H9 (cell line): ENCODE results near the gene ZNF202. TPM values are rescaled to one million over a fixed set of nuclear protein-coding genes. Genes with fewer than 3 reads are reported as not detected.

Experiments
- DNase-seq: peaks from one replicate; pipeline ENCODE4 v3.0.0-alpha.2; 2017
- H2AFZ ChIP-seq: one replicate; pipeline ENCODE4 v1.6.1; 2013; ENCODE audit warnings: mild to moderate bottlenecking, low read length, control low read depth, moderate library complexity
- H2AK5ac ChIP-seq: 2 replicates; pipeline ENCODE4 v1.6.1; 2013; ENCODE audit warnings: low read length, control low read depth, mixed read lengths; ENCODE audit not compliant: insufficient read length
- H2BK120ac ChIP-seq: one replicate; pipeline ENCODE4 v1.6.1; 2013; ENCODE audit warnings: low read depth, mild to moderate bottlenecking, low read length, control low read depth, inconsistent platforms; ENCODE audit not compliant: poor library complexity, severe bottlenecking
- H2BK12ac ChIP-seq: 2 replicates; pipeline ENCODE4 v1.6.1; 2013; ENCODE audit warnings: low read length, control low read depth, mixed read lengths, low read depth; ENCODE audit not compliant: insufficient read length
- H2BK15ac ChIP-seq: 2 replicates; pipeline ENCODE4 v1.6.1; 2013; ENCODE audit warnings: low read depth, low read length, control low read depth
- H2BK20ac ChIP-seq: one replicate; pipeline ENCODE4 v1.6.1; 2013; ENCODE audit warnings: low read depth, mild to moderate bottlenecking, low read length, control low read depth, inconsistent platforms; ENCODE audit not compliant: poor library complexity, severe bottlenecking
- H2BK5ac ChIP-seq: 2 replicates; pipeline ENCODE4 v1.6.1; 2013; ENCODE audit warnings: low read length, control low read depth, mixed read lengths; ENCODE audit not compliant: insufficient read length
- H3K14ac ChIP-seq: 2 replicates; pipeline ENCODE4 v1.6.1; 2013; ENCODE audit warnings: low read length, control low read depth; ENCODE audit not compliant: insufficient read depth
- H3K18ac ChIP-seq: 2 replicates; pipeline ENCODE4 v1.6.1; 2013; ENCODE audit warnings: low read depth, mild to moderate bottlenecking, mixed read lengths, low read length, control low read depth; ENCODE audit not compliant: insufficient read length
- H3K23ac ChIP-seq: 2 replicates; pipeline ENCODE4 v1.6.1; 2013; ENCODE audit warnings: low read length, control low read depth, mixed read lengths, low read depth; ENCODE audit not compliant: insufficient read length
- H3K23me2 ChIP-seq: 2 replicates; pipeline ENCODE4 v1.6.1; 2013; ENCODE audit warnings: low read depth, mild to moderate bottlenecking, mixed read lengths, low read length, control low read depth; ENCODE audit not compliant: insufficient read length, poor library complexity, severe bottlenecking
- H3K27ac ChIP-seq: 2 replicates; pipeline ENCODE4 v1.5.1; 2013; ENCODE audit warnings: low read length, control low read depth, mixed read lengths, low read depth; ENCODE audit not compliant: insufficient read length
- H3K27me3 ChIP-seq: 2 replicates; pipeline ENCODE4 v1.6.1; 2013; ENCODE audit warnings: low read length, control low read depth, inconsistent platforms; ENCODE audit not compliant: insufficient read depth
- H3K4ac ChIP-seq: 2 replicates; pipeline ENCODE4 v1.6.1; 2013; ENCODE audit warnings: low read depth, mild to moderate bottlenecking, control low read depth, inconsistent platforms, low read length, moderate library complexity
- H3K4me1 ChIP-seq: 2 replicates; pipeline ENCODE4 v1.6.1; 2013; ENCODE audit warnings: low read length, control low read depth, inconsistent platforms; ENCODE audit not compliant: insufficient read depth
- H3K4me2 ChIP-seq: 2 replicates; pipeline ENCODE4 v1.6.1; 2013; ENCODE audit warnings: low read length, control low read depth, mixed read lengths; ENCODE audit not compliant: insufficient read length, insufficient read depth
- H3K56ac ChIP-seq: 2 replicates; pipeline ENCODE4 v1.6.1; 2013; ENCODE audit warnings: low read depth, mild to moderate bottlenecking, mixed read lengths, low read length, control low read depth; ENCODE audit not compliant: insufficient read length
- H3K79me1 ChIP-seq: 2 replicates; pipeline ENCODE4 v1.6.1; 2013; ENCODE audit warnings: low read depth, mild to moderate bottlenecking, moderate library complexity, low read length, control low read depth, inconsistent platforms; ENCODE audit not compliant: insufficient read depth, poor library complexity, severe bottlenecking
- H3K79me2 ChIP-seq: 2 replicates; pipeline ENCODE4 v1.6.1; 2013; ENCODE audit warnings: low read length, control low read depth, inconsistent platforms; ENCODE audit not compliant: insufficient read depth
- H3K9ac ChIP-seq: 2 replicates; pipeline ENCODE4 v1.6.1; 2013; ENCODE audit warnings: low read length, control low read depth, mixed read lengths; ENCODE audit not compliant: insufficient read length; ENCODE audit errors: extremely low read depth
- H3K9me3 ChIP-seq: one replicate; pipeline ENCODE4 v1.6.1; 2013; ENCODE audit warnings: low read depth, low read length, inconsistent platforms; ENCODE audit not compliant: control insufficient read depth
- H3T11ph ChIP-seq: one replicate; pipeline ENCODE4 v1.6.1; 2013; ENCODE audit warnings: mild to moderate bottlenecking, low read length, control low read depth, inconsistent platforms
- H4K20me1 ChIP-seq: one replicate; pipeline ENCODE4 v1.6.1; 2013; ENCODE audit not compliant: control insufficient read depth, insufficient read length, insufficient read depth
- H4K5ac ChIP-seq: 2 replicates; pipeline ENCODE4 v1.6.1; 2013; ENCODE audit warnings: low read depth, mild to moderate bottlenecking, mixed read lengths, low read length, control low read depth; ENCODE audit not compliant: insufficient read length
- H4K8ac ChIP-seq: replicated peaks from 2 replicates; pipeline ENCODE4 v1.6.1; 2013; ENCODE audit warnings: low read length, control low read depth, mixed read lengths, low read depth; ENCODE audit not compliant: insufficient read length
- H4K91ac ChIP-seq: 2 replicates; pipeline ENCODE4 v1.6.1; 2013; ENCODE audit warnings: low read depth, mild to moderate bottlenecking, moderate library complexity, mixed read lengths, low read length, control low read depth; ENCODE audit not compliant: insufficient read length
- H3K27ac Mint-ChIP-seq, 3 experiments: 2 replicates in 2 of 3; 3 replicates in 1 of 3; pipeline ENCODE4 v1.8.0; 2020 to 2021; ENCODE audit warnings: mixed read lengths in 3 of 3, mild to moderate bottlenecking in 1 of 3, moderate library complexity in 1 of 3
- H3K27me3 Mint-ChIP-seq: 2 replicates; pipeline ENCODE4 v1.8.0; 2021; ENCODE audit warnings: low read depth, mild to moderate bottlenecking, moderate library complexity, mixed read lengths
- H3K36me3 Mint-ChIP-seq, 3 experiments: 2 replicates in 2 of 3; 3 replicates in 1 of 3; pipeline ENCODE4 v1.8.0; 2020 to 2021; ENCODE audit warnings: low read depth in 3 of 3, mixed read lengths in 3 of 3; ENCODE audit not compliant: insufficient read depth in 1 of 3
- H3K4me1 Mint-ChIP-seq, 2 experiments: 2 replicates each; pipeline ENCODE4 v1.8.0; 2020; ENCODE audit warnings: mixed read lengths in 2 of 2
- H3K4me3 Mint-ChIP-seq, 2 experiments: 2 replicates in 1 of 2; 3 replicates in 1 of 2; pipeline ENCODE4 v1.8.0; 2020 to 2021; ENCODE audit warnings: mild to moderate bottlenecking in 2 of 2, mixed read lengths in 2 of 2, moderate library complexity in 1 of 2
- H3K9me3 Mint-ChIP-seq, 2 experiments: 2 replicates in 1 of 2; 3 replicates in 1 of 2; pipeline ENCODE4 v1.8.0; 2020; ENCODE audit warnings: mild to moderate bottlenecking in 2 of 2, mixed read lengths in 2 of 2, moderate library complexity in 1 of 2
- total RNA-seq: library from RNA; stranded (reverse); gene quantifications from 2 replicates; pipeline ENCODE4 v1.2.1, GENCODE V29; 2021
- TF ChIP-seq, protein P1 (sequence below): fragments of 200-600 bp; sonication (generic); conservative IDR thresholded peaks from 3 replicates; pipeline ENCODE4 v1.8.0; 2021; ENCODE audit warnings: antibody characterized with exemption, mild to moderate bottlenecking

The ZNF202 gene
- total RNA-seq, 1 experiment from 2014 or later, result 49.2 TPM

DNA sequence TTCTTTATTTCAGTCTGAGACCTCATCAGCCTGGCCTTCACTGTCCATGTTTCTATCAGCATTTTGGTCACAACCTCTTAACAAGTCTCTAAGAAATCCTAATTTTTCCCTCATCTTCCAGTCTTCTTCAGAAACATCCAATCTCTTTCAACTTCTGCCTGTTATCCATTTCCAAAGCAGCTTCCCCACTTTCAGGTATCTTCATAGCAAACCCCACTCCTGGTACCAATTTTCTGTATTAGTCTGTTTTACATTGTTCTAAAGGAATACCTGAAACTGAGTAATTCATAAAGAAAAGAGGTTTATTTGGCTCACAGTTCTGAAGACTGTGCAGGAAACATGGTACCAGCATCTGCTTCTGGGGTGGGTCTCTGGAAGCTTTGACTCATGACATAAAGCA lies 21.0 kb upstream of the ZNF202 start:
- Histone ChIP-seq H4K5ac (no peak overlapping the region), H3K27me3 (no peaks in the 10 kb centered on the region), H4K8ac (no peak overlapping the region), H4K20me1 (no peaks in the 10 kb centered on the region), H3K23ac (no peak overlapping the region), H4K91ac (no peak overlapping the region), H2AK5ac (no peak overlapping the region), H3K14ac (no peak overlapping the region), H3K9me3 (peaks cover 12% of the 10 kb centered on the region), H3K4me2 (no peak overlapping the region), H3K4ac (no peak overlapping the region), H2BK120ac (no peak overlapping the region), H3K79me1 (no peaks in the 10 kb centered on the region), H3T11ph (no peak overlapping the region), H3K27ac (no peak overlapping the region), H2BK5ac (no peak overlapping the region), H3K56ac (no peak overlapping the region), H3K4me1 (no peaks in the 10 kb centered on the region), H3K9ac (no peak overlapping the region), H2BK20ac (no peak overlapping the region), H3K23me2 (no peaks in the 10 kb centered on the region), H3K79me2 (no peaks in the 10 kb centered on the region), H2AFZ (no peak overlapping the region), H2BK12ac (no peak overlapping the region), H3K18ac (no peak overlapping the region), H2BK15ac (no peak overlapping the region)
- H3K4me3 Mint-ChIP-seq, result no peak overlapping the region
- H3K27me3 Mint-ChIP-seq, result no peaks in the 10 kb centered on the region; the same call in 1 of the 2 replicates
- H3K4me1 Mint-ChIP-seq, result no peaks in the 10 kb centered on the region
- TF ChIP-seq, protein P1, sequence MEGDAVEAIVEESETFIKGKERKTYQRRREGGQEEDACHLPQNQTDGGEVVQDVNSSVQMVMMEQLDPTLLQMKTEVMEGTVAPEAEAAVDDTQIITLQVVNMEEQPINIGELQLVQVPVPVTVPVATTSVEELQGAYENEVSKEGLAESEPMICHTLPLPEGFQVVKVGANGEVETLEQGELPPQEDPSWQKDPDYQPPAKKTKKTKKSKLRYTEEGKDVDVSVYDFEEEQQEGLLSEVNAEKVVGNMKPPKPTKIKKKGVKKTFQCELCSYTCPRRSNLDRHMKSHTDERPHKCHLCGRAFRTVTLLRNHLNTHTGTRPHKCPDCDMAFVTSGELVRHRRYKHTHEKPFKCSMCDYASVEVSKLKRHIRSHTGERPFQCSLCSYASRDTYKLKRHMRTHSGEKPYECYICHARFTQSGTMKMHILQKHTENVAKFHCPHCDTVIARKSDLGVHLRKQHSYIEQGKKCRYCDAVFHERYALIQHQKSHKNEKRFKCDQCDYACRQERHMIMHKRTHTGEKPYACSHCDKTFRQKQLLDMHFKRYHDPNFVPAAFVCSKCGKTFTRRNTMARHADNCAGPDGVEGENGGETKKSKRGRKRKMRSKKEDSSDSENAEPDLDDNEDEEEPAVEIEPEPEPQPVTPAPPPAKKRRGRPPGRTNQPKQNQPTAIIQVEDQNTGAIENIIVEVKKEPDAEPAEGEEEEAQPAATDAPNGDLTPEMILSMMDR, result no peak
- DNase-seq, result no peak
- H3K9me3 Mint-ChIP-seq, result peaks cover 30 to 31% of the 10 kb centered on the region in 2 experiments
- no peak overlapping the region for H3K27ac Mint-ChIP-seq
- H3K36me3 Mint-ChIP-seq, result peaks cover 20 to 56% (median 32%) of the 10 kb centered on the region in 3 experiments
